Central memory CD8-positive, alpha-beta T cell (primary cell): ENCODE measurements around the gene RAB4A.
"Not testable (repeated sequence)": the region's sequence is repeated elsewhere in the genome, so short reads cannot be mapped to it uniquely, and the experiment has no call there.

Experiments
- ATAC-seq: fragments of 150-1000 bp; cut with Tn5 transposase; replicated peaks from 2 replicates; pipeline ENCODE4 v1.10.0; 2022; ENCODE audit warnings: mild to moderate bottlenecking, moderate FRiP score, moderate number of reproducible peaks; ENCODE audit not compliant: poor library complexity, severe bottlenecking; ENCODE audit errors: extremely low read depth
- DNase-seq, 2 donors: peaks; one replicate each; pipeline ENCODE4 v3.0.0; 2021; ENCODE audit warnings: low spot score in 2 of 2
- H3K27ac Mint-ChIP-seq: one replicate; pipeline ENCODE4 v1.8.0; 2022; ENCODE audit warnings: low read depth, mild to moderate bottlenecking, moderate library complexity, mixed read lengths
- H3K27me3 Mint-ChIP-seq: one replicate; pipeline ENCODE4 v1.8.0; 2022; ENCODE audit warnings: mixed read lengths
- H3K36me3 Mint-ChIP-seq: one replicate; pipeline ENCODE4 v1.8.0; 2022; ENCODE audit warnings: mild to moderate bottlenecking, moderate library complexity, mixed read lengths; ENCODE audit not compliant: insufficient read depth
- H3K4me1 Mint-ChIP-seq: one replicate; pipeline ENCODE4 v1.8.0; 2022; ENCODE audit warnings: mixed read lengths
- H3K4me3 Mint-ChIP-seq: one replicate; pipeline ENCODE4 v1.8.0; 2022; ENCODE audit warnings: mild to moderate bottlenecking, moderate library complexity, mixed read lengths
- H3K9me3 Mint-ChIP-seq: one replicate; pipeline ENCODE4 v1.8.0; 2022; ENCODE audit warnings: mixed read lengths

Gene RAB4A

DNA sequence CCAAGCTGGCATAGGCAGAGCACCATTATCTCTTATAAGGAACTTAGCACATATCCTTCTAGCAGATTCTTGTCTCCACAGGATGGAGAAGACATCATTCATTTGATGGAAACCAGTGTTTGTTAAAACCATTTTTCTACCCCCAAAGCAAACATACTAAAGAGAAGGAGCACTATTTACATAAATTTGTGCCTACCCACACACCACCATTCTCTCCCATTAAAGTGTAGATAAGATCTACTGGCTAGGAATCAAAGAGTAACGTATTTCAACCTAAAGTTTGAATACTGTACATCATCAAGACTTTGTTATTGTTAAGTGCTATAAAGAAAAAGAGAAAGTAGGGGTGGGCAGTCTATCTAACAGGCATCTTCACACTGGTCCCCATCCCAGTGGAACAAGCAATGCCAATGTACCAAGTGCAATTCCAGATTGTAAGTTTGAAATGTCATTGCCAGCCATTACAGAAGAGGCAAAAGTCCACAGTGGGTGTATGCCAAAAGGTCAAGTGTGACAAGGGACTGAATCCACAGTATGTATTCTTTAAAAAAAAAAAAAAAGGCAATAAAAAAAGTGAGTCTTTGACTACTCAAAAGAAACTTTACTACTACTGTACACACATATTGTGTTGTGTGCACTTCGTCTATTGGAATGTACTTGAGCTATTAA lies 53.1 kb downstream of the RAB4A start:
- no peaks in the 10 kb centered on the region for H3K27me3 Mint-ChIP-seq
- no peak overlapping the region for H3K27ac Mint-ChIP-seq
- H3K36me3 Mint-ChIP-seq = peaks cover 17% of the 10 kb centered on the region
- H3K4me1 Mint-ChIP-seq = peaks cover 14% of the 10 kb centered on the region
- no peak for DNase-seq
- ATAC-seq = no peak
- no peak overlapping the region for H3K4me3 Mint-ChIP-seq
- no peaks in the 10 kb centered on the region for H3K9me3 Mint-ChIP-seq

DNA sequence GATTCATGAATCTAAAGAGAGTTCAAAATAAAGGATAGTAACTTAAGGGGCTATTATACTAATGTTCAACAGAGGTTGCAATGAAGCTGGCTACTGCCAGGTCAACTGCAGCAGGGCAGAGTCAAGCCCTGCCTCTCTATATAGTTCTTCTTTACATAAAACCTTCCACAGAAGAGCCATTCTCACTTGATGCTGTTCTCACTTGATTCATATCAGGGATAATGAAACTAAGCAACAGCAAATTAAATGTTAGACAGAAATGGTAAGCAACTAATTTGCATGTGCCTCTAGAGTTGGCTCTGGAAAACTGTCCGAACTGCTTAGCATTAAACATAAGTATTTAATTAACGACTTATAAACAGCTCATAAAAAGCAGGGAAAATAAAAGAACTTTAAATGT lies 54.5 kb downstream of the RAB4A start:
- ATAC-seq = no peak
- Mint-ChIP-seq H3K4me1 (peaks cover 18% of the 10 kb centered on the region), H3K27me3 (no peaks in the 10 kb centered on the region), H3K36me3 (peaks cover 12% of the 10 kb centered on the region), H3K9me3 (no peaks in the 10 kb centered on the region), H3K27ac (no peak overlapping the region), H3K4me3 (peak overlapping the region; percentile 12)
- no peak for DNase-seq

DNA sequence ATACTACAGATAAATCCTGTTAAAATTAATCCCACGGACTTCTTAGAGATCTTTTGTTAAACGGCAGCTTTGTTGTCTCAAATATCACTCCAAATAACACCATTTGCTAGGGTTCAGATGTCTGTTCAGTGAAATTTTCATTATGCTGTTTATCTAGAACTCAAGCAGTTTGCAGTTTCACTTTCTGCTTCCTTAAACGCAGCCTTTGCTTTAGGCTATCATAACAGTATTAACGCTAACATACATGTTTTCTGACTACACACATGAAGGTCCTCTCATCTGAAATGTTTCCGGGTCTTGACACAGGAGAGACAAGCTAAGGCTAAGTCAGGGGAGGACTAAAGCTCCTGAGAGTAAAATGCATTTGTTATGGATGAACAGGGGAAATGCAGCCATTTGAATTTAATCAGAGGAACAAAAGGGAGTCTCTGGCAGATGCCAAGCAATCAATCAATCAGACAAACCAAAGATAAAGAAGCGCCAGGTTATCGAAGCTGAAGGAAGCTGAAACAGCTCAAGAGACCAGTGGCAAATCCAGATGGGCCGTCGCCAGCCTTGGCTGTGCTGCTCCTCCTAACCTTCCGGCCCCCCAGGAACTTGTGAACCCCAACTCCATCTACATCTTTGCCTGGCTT lies 55.1 kb downstream of the RAB4A start:
- H3K36me3 Mint-ChIP-seq = peaks cover 9% of the 10 kb centered on the region
- peaks cover 18% of the 10 kb centered on the region for H3K4me1 Mint-ChIP-seq
- ATAC-seq = no peak
- peak overlapping the region; percentile 70 for H3K27ac Mint-ChIP-seq
- H3K9me3 Mint-ChIP-seq = no peaks in the 10 kb centered on the region
- no peaks in the 10 kb centered on the region for H3K27me3 Mint-ChIP-seq
- H3K4me3 Mint-ChIP-seq = peak overlapping the region; percentile 59
- DNase-seq = no peak

DNA sequence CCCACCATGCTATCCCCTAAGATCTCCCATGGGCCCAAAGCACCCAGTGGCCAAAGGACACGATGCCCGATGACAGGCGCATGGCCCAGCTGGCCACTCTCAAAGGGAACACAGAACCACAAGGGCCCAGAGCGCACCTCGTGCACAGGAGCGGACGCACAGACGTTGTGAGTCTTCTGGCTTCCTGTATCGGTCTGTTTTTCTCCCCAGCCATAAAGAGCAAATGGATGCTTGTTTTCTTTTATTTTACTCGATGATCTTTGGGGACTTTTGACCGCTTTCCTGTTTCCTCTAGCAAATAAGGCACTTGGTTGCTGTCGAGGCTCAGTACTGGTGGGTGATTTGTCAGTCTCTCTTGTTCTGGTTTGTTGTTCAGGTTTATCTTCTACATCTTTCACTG lies 55.7 kb downstream of the RAB4A start:
- DNase-seq (no peak), ATAC-seq (peak; percentile 24)
- peaks cover 9% of the 10 kb centered on the region for H3K36me3 Mint-ChIP-seq

DNA sequence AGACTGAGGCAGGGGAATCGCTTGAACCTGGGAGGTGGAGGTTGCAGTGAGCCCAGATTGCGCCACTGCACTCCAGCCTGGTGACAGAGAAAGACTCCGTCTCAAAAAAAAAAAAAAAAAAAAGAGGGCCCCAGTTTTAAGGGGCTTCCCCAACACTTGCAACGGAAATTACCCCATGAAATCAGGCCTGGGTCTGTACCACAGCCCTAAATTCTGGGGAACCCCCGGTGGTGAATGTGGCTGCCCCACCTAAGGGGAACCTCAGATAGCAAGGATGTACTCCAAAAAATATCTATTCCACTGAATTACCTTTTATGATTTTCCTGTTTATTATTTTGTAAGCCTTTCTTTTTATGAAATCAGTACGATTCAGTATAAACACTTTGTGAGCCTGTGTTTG lies 56.9 kb downstream of the RAB4A start:
- H3K36me3 Mint-ChIP-seq, H3K9me3 Mint-ChIP-seq, DNase-seq, H3K27ac Mint-ChIP-seq, H3K4me3 Mint-ChIP-seq, H3K27me3 Mint-ChIP-seq: not testable (repeated sequence)
- ATAC-seq = peak; percentile 28
- H3K4me1 Mint-ChIP-seq = peaks cover 18% of the 10 kb centered on the region

More for the DNA sequence above, 55.7 kb downstream of the RAB4A start:
- Mint-ChIP-seq H3K4me1 (peaks cover 18% of the 10 kb centered on the region), H3K27me3 (no peaks in the 10 kb centered on the region), H3K4me3 (peak overlapping the region; percentile 59), H3K27ac (peak overlapping the region; percentile 70), H3K9me3 (no peaks in the 10 kb centered on the region)

DNA sequence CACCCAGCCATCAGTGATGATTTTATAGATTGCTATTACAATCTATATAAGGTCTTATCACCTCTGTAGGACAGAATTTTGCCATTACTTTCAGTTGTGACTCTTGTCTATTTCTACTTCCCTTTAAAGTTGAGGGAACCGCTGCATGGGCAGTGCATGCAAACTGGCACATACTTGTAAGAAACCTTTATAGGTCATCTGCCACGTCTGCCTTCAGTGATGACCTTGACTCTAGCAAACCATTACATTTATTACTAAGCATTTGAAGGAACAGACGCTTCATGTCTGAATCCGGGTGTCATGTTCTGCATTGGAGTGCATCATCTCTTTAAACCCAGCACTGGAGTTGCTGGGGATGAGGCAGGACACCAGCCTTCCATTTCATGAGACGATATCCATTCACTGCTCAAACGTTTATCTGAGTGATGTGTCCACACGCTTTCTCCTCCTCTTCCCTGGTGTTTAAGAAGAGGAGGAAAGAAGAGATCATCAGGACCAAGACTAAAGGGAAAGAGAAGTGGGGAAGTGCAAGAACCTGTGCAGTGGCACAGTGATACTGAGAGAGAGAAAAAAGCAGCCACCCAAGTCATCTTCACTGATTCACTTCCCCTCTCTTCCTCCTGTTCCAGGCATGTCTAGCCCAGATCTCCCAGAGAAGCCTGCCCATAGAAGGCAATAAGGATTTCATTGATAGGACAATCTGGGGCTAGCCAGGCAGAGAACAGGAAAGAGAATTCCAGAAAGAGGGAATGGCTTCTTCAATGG lies 57.9 kb downstream of the RAB4A start:
- no peak overlapping the region for H3K4me3 Mint-ChIP-seq
- no peak overlapping the region for H3K27ac Mint-ChIP-seq
- ATAC-seq (no peak), DNase-seq (no peak)
- peaks cover 18% of the 10 kb centered on the region for H3K4me1 Mint-ChIP-seq
- H3K36me3 Mint-ChIP-seq = peaks cover 6% of the 10 kb centered on the region
- H3K9me3 Mint-ChIP-seq = no peaks in the 10 kb centered on the region
- H3K27me3 Mint-ChIP-seq = no peaks in the 10 kb centered on the region

DNA sequence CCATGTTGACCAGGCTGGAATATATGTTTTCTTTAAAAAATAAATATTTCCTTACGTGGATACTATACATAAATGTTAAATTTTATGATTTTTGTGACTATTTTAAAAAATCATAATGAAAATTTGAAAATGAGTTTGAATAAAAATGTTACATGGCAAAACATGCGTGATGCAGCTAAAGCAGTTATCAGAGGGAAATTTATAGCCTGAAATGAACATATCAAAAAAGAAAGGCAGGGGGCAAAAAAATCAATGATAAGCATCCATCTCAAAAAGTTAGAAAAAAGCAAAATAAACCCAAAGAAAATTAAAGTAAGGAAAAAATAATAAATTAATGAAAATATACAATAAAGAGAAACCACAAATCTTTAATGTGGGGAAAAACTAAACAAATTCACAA lies 63.4 kb downstream of the RAB4A start:
- Mint-ChIP-seq H3K4me1 (peaks cover 22% of the 10 kb centered on the region), H3K9me3 (no peaks in the 10 kb centered on the region), H3K27ac (no peak overlapping the region), H3K27me3 (no peaks in the 10 kb centered on the region), H3K4me3 (no peak overlapping the region), H3K36me3 (peaks cover 3% of the 10 kb centered on the region)
- DNase-seq (no peak), ATAC-seq (no peak)

DNA sequence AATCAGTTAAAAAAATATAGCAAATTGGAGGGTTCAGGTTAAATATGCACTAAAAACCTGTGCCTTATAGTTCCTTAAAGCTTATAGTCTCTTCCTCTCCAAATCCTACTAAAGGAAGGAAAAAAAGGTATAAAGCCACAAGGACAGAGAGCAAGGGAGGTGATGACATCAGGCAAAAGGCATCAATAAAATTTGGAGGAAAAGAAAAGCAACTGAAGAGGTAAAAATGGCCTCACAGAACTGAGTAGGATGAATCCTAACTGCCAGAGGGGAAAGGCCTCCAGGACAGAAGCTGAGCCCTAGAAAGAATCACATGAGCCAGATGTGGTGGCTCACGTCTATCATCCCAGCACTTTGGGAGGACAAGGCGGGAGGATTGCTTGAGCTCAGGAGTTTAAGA lies 63.8 kb downstream of the RAB4A start:
- no peaks in the 10 kb centered on the region for H3K27me3 Mint-ChIP-seq
- H3K4me3 Mint-ChIP-seq = no peak overlapping the region
- no peaks in the 10 kb centered on the region for H3K9me3 Mint-ChIP-seq
- H3K27ac Mint-ChIP-seq = no peak overlapping the region
- peaks cover 3% of the 10 kb centered on the region for H3K36me3 Mint-ChIP-seq
- H3K4me1 Mint-ChIP-seq = peaks cover 24% of the 10 kb centered on the region
- DNase-seq (no peak), ATAC-seq (no peak)

DNA sequence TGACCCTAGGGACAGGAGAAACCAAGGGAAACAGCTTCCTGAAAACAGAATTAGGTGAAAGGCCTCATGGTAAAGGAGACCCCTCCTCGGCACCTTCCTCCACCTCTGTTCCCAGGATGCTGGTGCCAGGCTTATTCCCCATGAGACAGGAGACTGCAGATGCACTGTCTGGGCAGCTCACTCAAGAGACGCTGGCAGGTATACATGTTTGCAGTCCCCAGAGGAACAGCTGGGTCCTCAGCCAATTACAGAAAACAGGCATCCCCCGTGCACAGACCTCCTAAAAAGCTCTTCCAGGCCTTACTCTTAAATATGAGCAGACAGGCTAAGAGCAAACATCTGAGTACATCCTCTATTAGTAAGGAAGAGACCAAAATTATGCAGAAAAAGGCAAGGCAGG lies 65.4 kb downstream of the RAB4A start:
- no peak overlapping the region for H3K4me3 Mint-ChIP-seq

DNA sequence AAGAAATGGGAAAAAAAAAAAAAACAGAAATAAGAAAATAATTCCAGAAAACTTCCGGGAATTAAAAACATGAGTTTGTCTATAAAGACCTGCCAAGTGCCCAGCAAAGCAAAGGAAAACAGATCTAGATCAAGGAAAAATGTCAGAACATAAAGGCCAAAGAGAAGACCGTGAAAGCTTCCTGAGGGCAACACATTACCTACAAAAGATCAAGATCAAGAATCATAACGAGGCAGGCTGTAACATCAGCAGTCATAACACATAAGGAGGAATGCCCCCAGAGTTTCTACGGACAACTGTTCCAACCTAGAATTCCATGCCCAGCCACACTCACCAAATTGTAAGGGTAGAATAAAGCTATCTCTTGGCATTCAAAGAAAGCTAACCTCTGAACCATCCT lies 68.2 kb downstream of the RAB4A start:
- Mint-ChIP-seq H3K27ac (no peak overlapping the region), H3K27me3 (no peaks in the 10 kb centered on the region)

More for the DNA sequence above, 65.4 kb downstream of the RAB4A start:
- Mint-ChIP-seq H3K4me1 (peaks cover 28% of the 10 kb centered on the region), H3K27ac (no peak overlapping the region), H3K36me3 (peaks cover 3% of the 10 kb centered on the region), H3K27me3 (no peaks in the 10 kb centered on the region), H3K9me3 (no peaks in the 10 kb centered on the region)
- ATAC-seq (no peak), DNase-seq (no peak)

DNA sequence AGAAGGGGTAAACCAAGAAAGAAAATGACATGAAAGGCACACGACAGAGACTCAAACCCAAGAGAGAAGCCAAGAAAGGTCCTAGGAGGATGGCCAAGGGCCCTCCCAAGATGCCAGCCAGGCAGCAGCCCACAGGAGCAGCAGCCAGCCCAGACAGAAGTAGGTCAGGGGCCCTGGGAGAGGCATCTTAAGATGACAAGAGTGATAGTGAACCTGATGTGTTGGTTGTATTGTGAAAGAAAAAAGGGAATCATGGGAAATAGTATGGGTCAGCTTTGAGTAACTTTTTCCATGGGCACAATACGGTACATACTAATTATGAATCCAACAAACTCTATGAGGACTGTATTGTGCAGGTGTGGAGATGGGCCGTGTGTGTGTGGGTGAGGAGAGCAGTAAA lies 68.6 kb downstream of the RAB4A start:
- ATAC-seq = no peak
- H3K27me3 Mint-ChIP-seq = no peaks in the 10 kb centered on the region
- H3K27ac Mint-ChIP-seq = no peak overlapping the region
- peak overlapping the region; percentile 7 for H3K4me3 Mint-ChIP-seq
- H3K9me3 Mint-ChIP-seq = no peaks in the 10 kb centered on the region
- peaks cover 39% of the 10 kb centered on the region for H3K4me1 Mint-ChIP-seq
- peaks cover 12% of the 10 kb centered on the region for H3K36me3 Mint-ChIP-seq
- no peak for DNase-seq

More for the DNA sequence above, 68.2 kb downstream of the RAB4A start:
- peaks cover 39% of the 10 kb centered on the region for H3K4me1 Mint-ChIP-seq
- ATAC-seq (no peak), DNase-seq (no peak)
- H3K4me3 Mint-ChIP-seq = peak overlapping the region; percentile 7
- peaks cover 12% of the 10 kb centered on the region for H3K36me3 Mint-ChIP-seq
- no peaks in the 10 kb centered on the region for H3K9me3 Mint-ChIP-seq

DNA sequence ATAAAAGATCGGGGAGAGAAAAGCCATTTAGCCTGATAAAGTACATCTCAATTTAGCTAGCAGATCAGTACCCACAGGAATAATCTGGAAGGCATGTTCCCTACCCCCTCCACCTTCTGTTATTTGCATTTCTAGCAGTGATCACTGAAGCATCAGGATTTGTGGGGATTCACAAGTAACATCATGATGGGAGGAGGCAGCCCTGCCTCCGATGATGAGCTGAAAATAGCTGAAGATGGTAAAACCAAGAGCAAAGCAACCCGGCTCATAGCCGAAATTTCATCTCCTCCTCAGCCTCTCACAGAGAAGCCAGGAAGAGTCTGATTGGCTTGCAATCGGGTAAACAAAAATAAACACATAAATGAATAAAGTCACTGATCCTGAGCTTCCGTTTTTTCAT lies 69.6 kb downstream of the RAB4A start:
- H3K27ac Mint-ChIP-seq = no peak overlapping the region
- H3K36me3 Mint-ChIP-seq = peaks cover 10% of the 10 kb centered on the region
- no peaks in the 10 kb centered on the region for H3K27me3 Mint-ChIP-seq
- no peaks in the 10 kb centered on the region for H3K9me3 Mint-ChIP-seq
- H3K4me1 Mint-ChIP-seq = peaks cover 39% of the 10 kb centered on the region
- ATAC-seq = no peak
- peak overlapping the region; percentile 83 for H3K4me3 Mint-ChIP-seq
- DNase-seq = no peak
